Kidney (tissue), 14 donors: ENCODE results near the gene ULK3. TPM values are rescaled to one million over a fixed set of nuclear protein-coding genes. Genes with fewer than 3 reads are reported as not detected.

Source experiments
- DNase-seq, 5 donors: peaks; one replicate each; pipeline ENCODE4 v3.0.0-alpha.2; 2013 to 2020
- FAIRE-seq: peaks from 2 replicates; lab custom pipeline; 2012; peaks lifted over from hg19 to GRCh38; lab: Jason Lieb, UNC
- H3K27ac ChIP-seq, 2 donors: one replicate each; pipeline ENCODE4 v1.7.0; 2013; ENCODE audit warnings: low read depth in 2 of 2, low read length in 2 of 2, inconsistent platforms in 1 of 2
- H3K27me3 ChIP-seq: one replicate; pipeline ENCODE4 v1.7.1; 2013; ENCODE audit warnings: low read length, inconsistent platforms; ENCODE audit not compliant: control insufficient read depth, insufficient read depth
- H3K36me3 ChIP-seq, 3 donors: one replicate each; pipeline versions ENCODE4 v1.7.0 to v1.7.1; 2013; ENCODE audit warnings: low read length in 3 of 3, control low read depth in 1 of 3, inconsistent platforms in 1 of 3; ENCODE audit not compliant: insufficient read depth in 3 of 3, control insufficient read depth in 2 of 3
- H3K4me1 ChIP-seq, 3 donors: one replicate each; pipeline versions ENCODE4 v1.7.0 to v1.7.1; 2013; ENCODE audit warnings: low read length in 3 of 3, inconsistent platforms in 1 of 3, low read depth in 1 of 3; ENCODE audit not compliant: control insufficient read depth in 2 of 3, insufficient read depth in 2 of 3
- H3K4me3 ChIP-seq, 3 donors: one replicate each; pipeline versions ENCODE4 v1.7.0 to v1.8.1; 2013; ENCODE audit warnings: low read length in 3 of 3, control low read depth in 1 of 3, inconsistent platforms in 1 of 3
- H3K9ac ChIP-seq, 3 donors: one replicate each; pipeline versions ENCODE4 v1.7.0 to v1.7.1; 2013; ENCODE audit warnings: low read length in 3 of 3, control low read depth in 1 of 3, inconsistent platforms in 1 of 3
- H3K9me3 ChIP-seq, 3 donors: one replicate each; pipeline versions ENCODE4 v1.7.0 to v1.7.1; 2013; ENCODE audit warnings: low read length in 3 of 3, control low read depth in 1 of 3, inconsistent platforms in 1 of 3; ENCODE audit not compliant: control insufficient read depth in 2 of 3, insufficient read depth in 1 of 3
- CTCF ChIP-seq: IDR thresholded peaks from 3 replicates; pipeline ENCODE4 v1.5.1; 2012; ENCODE audit warnings: mild to moderate bottlenecking, moderate library complexity, borderline replicate concordance; ENCODE audit not compliant: insufficient read depth; ENCODE audit errors: extremely low read depth
- intact Hi-C: fragments of 100-400 bp; cut with DNase I; formaldehyde crosslinking; loops from one replicate; pipeline ENCODE4 v1.11.1; 2022
- polyA plus RNA-seq: library from polyadenylated mRNA; stranded (reverse); fragments of 350-450 nt; fragmentation: Illumina TruSeq; extraction: RNeasy Lipid Tissue Mini Kit (QIAGEN cat#74804); gene quantifications from one replicate; pipeline ENCODE4 v1.2.3, GENCODE V29; 2014; ENCODE audit warnings: low read depth, low replicate concordance; ENCODE audit not compliant: insufficient read depth
- total RNA-seq: library from RNA; stranded (reverse); fragmentation: NEBNext Ultra II Directional; extraction: Animal tissue kit (Norgen Biotek cat#: 25700); gene quantifications from one replicate; pipeline ENCODE4 v1.2.1, GENCODE V29; 2021
- donor health status: control.
- donor health status: control.
- donor health status: control.
- donor health status: control.
- donor health status: control.
- donor health status: DM: yes; HTN: yes; CAD: no.
- donor health status: Normal renal cell carcinoma (clear cell type).

The ULK3 gene
- total and polyA plus RNA-seq, 2 donors from 2014 or later, result 34.5 to 36.1 TPM

DNA sequence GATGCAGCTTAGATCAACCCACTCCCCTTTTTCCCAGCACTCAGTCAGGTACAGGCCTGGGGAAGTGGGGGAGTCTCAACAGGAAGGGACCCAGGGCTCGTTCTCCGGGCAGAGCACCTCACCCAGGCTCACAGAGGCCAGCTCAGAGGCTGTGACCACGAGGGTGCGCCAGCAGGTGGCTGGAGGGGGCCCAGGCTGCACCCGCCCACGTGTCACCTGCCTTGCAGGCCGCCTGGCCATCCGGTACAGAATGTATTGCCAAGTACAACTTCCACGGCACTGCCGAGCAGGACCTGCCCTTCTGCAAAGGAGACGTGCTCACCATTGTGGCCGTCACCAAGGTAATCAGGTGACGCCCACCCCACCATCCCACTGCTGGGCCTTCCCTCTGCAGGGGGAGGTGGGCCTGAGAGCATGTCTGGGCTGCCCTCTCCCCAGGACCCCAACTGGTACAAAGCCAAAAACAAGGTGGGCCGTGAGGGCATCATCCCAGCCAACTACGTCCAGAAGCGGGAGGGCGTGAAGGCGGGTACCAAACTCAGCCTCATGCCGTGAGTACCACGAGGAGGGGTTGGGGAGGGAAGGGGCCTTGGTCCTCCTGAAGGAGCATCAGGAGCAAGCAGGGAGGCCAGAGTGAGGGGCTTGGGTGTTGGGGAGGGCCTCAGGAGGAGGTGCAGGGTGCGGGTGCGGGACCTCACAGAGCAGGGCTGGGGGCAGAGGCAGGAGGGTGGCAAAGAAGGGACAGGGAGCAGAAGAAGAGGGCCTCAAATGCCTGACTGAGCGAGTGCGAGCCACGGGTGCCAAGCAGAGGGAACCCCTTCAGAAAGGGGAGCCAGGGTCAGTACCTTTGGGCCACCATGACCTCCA is 44.3 kb downstream of the ULK3 start:
- no peak for FAIRE-seq
- peaks cover 0 to 15% (median 3%) of the 10 kb centered on the region in 3 donors for H3K36me3 ChIP-seq

GRCh38 chr15:74795966-74796625 is 46.9 kb downstream of the ULK3 start:
- FAIRE-seq, result no peak
- Histone ChIP-seq H3K4me3 (no peak overlapping the region), H3K9ac (no peak overlapping the region), H3K4me1 (peaks cover 0 to 19% (median 0%) of the 10 kb centered on the region in 3 donors), H3K27me3 (no peaks in the 10 kb centered on the region), H3K36me3 (peaks cover 0 to 9% (median 0%) of the 10 kb centered on the region in 3 donors), H3K9me3 (no peaks in the 10 kb centered on the region), H3K27ac (no peak overlapping the region)
- no peak for TF ChIP-seq CTCF
- DNase-seq, result no peak
- intact Hi-C loops, result no loop called here

More for the DNA sequence above, 44.3 kb downstream of the ULK3 start:
- Histone ChIP-seq H3K27me3 (no peaks in the 10 kb centered on the region), H3K9me3 (no peaks in the 10 kb centered on the region), H3K4me3 (no peak overlapping the region), H3K27ac (no peak overlapping the region), H3K4me1 (peaks cover 0 to 6% (median 0%) of the 10 kb centered on the region in 3 donors), H3K9ac (no peak overlapping the region)
- no peak for TF ChIP-seq CTCF
- intact Hi-C loops, result no loop called here
- peak in 1 of 5 donors; percentile 83 for DNase-seq

DNA sequence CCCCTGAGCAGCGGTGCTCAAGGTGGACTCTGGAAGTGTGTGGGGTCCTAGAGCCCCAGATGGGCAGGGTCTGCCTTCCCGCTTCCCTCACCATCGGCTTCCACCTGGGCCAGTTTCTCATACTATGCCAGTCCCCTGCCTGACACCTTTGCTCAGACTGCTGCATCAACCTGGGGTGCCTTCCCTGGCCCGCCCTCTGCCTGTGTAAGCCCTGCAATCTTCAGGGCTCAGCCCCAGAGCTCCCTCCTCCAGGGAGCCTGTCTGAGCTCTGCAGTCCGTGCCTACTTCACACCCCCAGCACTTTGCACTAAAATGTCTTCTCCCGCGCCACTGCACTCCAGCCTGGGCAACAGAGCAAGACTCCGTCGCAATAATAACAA is 48.0 kb downstream of the ULK3 start:
- H3K9ac ChIP-seq, result no peak overlapping the region
- no peak overlapping the region for H3K4me3 ChIP-seq
- H3K4me1 ChIP-seq, result peaks cover 0 to 24% (median 11%) of the 10 kb centered on the region in 3 donors
- intact Hi-C loops, result no loop called here
- FAIRE-seq, result no peak
- TF ChIP-seq CTCF, result no peak
- no peak overlapping the region for H3K27ac ChIP-seq
- no peak for DNase-seq
- no peaks in the 10 kb centered on the region for H3K27me3 ChIP-seq
- peaks cover 0 to 6% (median 0%) of the 10 kb centered on the region in 3 donors for H3K36me3 ChIP-seq
- H3K9me3 ChIP-seq, result no peaks in the 10 kb centered on the region
